Right lobe of liver (tissue), 6 donors: ENCODE results near the gene EPYC. TPM values are rescaled to one million over a fixed set of nuclear protein-coding genes. Genes with fewer than 3 reads are reported as not detected.

Experiments used
- ATAC-seq, 4 donors: fragments of 200-7000 bp; cut with Tn5 transposase; one replicate each; pipeline ENCODE4 v1.9.1; 2020; ENCODE audit warnings: mild to moderate bottlenecking in 4 of 4, moderate library complexity in 4 of 4
- DNase-seq, 3 donors: peaks; one replicate each; pipeline ENCODE4 v3.0.0-alpha.2; 2020
- H3K27ac ChIP-seq, 3 donors: fragments of 200-600 bp; one replicate each; pipeline ENCODE4 v1.8.0; 2022
- H3K27me3 ChIP-seq, 2 donors: fragments of 200-600 bp; one replicate each; pipeline ENCODE4 v1.8.0; 2022
- H3K36me3 ChIP-seq, 4 donors: fragments of 200-600 bp; sonication (generic) in 1 of 4; one replicate each; pipeline versions ENCODE4 v1.5.1 to v1.8.0; 2017 to 2022; ENCODE audit warnings: control low read depth in 1 of 4
- H3K4me1 ChIP-seq, 4 donors: fragments of 200-600 bp; sonication (generic) in 1 of 4; one replicate each; pipeline versions ENCODE4 v1.5.1 to v1.8.0; 2017 to 2022; ENCODE audit warnings: control low read depth in 1 of 4
- H3K4me3 ChIP-seq, 3 donors: fragments of 200-600 bp; one replicate each; pipeline ENCODE4 v1.8.0; 2022
- H3K9me3 ChIP-seq, 4 donors: fragments of 200-600 bp; sonication (generic) in 1 of 4; one replicate each; pipeline versions ENCODE4 v1.5.1 to v1.8.0; 2017 to 2022; ENCODE audit warnings: control low read depth in 1 of 4
- POLR2A ChIP-seq: fragments of 450-650 bp; IDR thresholded peaks from one replicate; pipeline ENCODE4 v1.6.1; 2017; ENCODE audit warnings: antibody characterized with exemption, mild to moderate bottlenecking
- WGBS: methylation state at CpG from one replicate; pipeline ENCODE4 v1.1.6; 2018; ENCODE audit warnings: low coverage, low lambda C conversion rate; ENCODE audit not compliant: insufficient coverage; ENCODE audit errors: missing lambda C conversion rate; 5-methylcytosine and 5-hydroxymethylcytosine counted together
- intact Hi-C, 2 donors: fragments of 100-400 bp; cut with DNase I; formaldehyde crosslinking; loops; one replicate each; pipeline versions ENCODE4 v1.11.2 to v1.14.1; 2022
- total RNA-seq, 6 experiments: library from RNA; depleted of rRNA in 2 of 6; stranded (reverse); fragments of >200 nt in 2 of 6; fragmentation: NEBNext Ultra II Directional in 3 of 6; extraction: Animal tissue kit (Norgen Biotek cat#: 25700) in 3 of 6; gene quantifications; one replicate each; pipeline versions ENCODE4 v1.1.0 to v1.2.4, GENCODE V29; 2016 to 2023
- TF ChIP-seq, protein P1 (sequence below), 4 donors: fragments of 200-600 bp in 3 of 4; fragments of 450-650 bp in 1 of 4; IDR thresholded peaks; one replicate each; pipeline versions ENCODE4 v1.5.1 to v1.8.0; 2016 to 2022; ENCODE audit warnings: antibody characterized with exemption in 4 of 4, mild to moderate bottlenecking in 2 of 4
- donor health status: DM: no; HTN: yes; CAD: no.
- donor health status: DM: no; HTN: no; CAD: no.
- donor health status: DM: no; HTN: no; CAD: no.
- donor health status: DM: no; HTN: yes; CAD: no.
- donor health status: DM: no; HTN: yes; CAD: no.

EPYC gene
- total RNA-seq, 6 experiments from 2014 or later: not detected

GRCh38 chr12:90999966-91000365 lies 4.8 kb downstream of the EPYC start:
- Histone ChIP-seq H3K27ac (no peak overlapping the region), H3K9me3 (no peaks in the 10 kb centered on the region), H3K36me3 (no peaks in the 10 kb centered on the region), H3K4me3 (no peak overlapping the region), H3K27me3 (no peaks in the 10 kb centered on the region), H3K4me1 (no peaks in the 10 kb centered on the region)
- no peak for TF ChIP-seq POLR2A
- TF ChIP-seq, protein P1, sequence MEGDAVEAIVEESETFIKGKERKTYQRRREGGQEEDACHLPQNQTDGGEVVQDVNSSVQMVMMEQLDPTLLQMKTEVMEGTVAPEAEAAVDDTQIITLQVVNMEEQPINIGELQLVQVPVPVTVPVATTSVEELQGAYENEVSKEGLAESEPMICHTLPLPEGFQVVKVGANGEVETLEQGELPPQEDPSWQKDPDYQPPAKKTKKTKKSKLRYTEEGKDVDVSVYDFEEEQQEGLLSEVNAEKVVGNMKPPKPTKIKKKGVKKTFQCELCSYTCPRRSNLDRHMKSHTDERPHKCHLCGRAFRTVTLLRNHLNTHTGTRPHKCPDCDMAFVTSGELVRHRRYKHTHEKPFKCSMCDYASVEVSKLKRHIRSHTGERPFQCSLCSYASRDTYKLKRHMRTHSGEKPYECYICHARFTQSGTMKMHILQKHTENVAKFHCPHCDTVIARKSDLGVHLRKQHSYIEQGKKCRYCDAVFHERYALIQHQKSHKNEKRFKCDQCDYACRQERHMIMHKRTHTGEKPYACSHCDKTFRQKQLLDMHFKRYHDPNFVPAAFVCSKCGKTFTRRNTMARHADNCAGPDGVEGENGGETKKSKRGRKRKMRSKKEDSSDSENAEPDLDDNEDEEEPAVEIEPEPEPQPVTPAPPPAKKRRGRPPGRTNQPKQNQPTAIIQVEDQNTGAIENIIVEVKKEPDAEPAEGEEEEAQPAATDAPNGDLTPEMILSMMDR (IDR thresholded peaks at IDR 0.05): no peak
- intact Hi-C loops: no loop called here
- no peak for ATAC-seq
- DNase-seq: no peak
- WGBS: 75% methylated on average over 2 of the region's 2 CpGs

- TF ChIP-seq, protein P1 (IDR thresholded peaks at IDR 0.05): no peak
- TF ChIP-seq POLR2A: no peak
- WGBS: 65% methylated on average over 2 of the region's 2 CpGs
Observed at GRCh38 chr12:90999527-90999926, 5.2 kb downstream of the EPYC start.

GRCh38 chr12:90995010-90995409 lies 9.8 kb downstream of the EPYC start:
- no peak for DNase-seq
- TF ChIP-seq, protein P1 (IDR thresholded peaks at IDR 0.05): no peak
- TF ChIP-seq POLR2A: no peak
- H3K27ac ChIP-seq: no peak overlapping the region
- intact Hi-C loops: no loop called here
- H3K36me3 ChIP-seq: no peaks in the 10 kb centered on the region
- 74% methylated on average over 2 of the region's 2 CpGs for WGBS
- no peak for ATAC-seq
- no peak overlapping the region for H3K4me3 ChIP-seq
- no peaks in the 10 kb centered on the region for H3K27me3 ChIP-seq
- H3K4me1 ChIP-seq: no peaks in the 10 kb centered on the region
- H3K9me3 ChIP-seq: no peaks in the 10 kb centered on the region

More at GRCh38 chr12:90999527-90999926, 5.2 kb downstream of the EPYC start:
- H3K4me3 ChIP-seq: no peak overlapping the region
- ATAC-seq (no peak), DNase-seq (no peak)
- no peak overlapping the region for H3K27ac ChIP-seq
- no peaks in the 10 kb centered on the region for H3K4me1 ChIP-seq
- no peaks in the 10 kb centered on the region for H3K27me3 ChIP-seq
- H3K36me3 ChIP-seq: no peaks in the 10 kb centered on the region
- intact Hi-C loops: no loop called here
- no peaks in the 10 kb centered on the region for H3K9me3 ChIP-seq

- H3K4me3 ChIP-seq: no peak overlapping the region
- intact Hi-C loops: no loop called here
- H3K27me3 ChIP-seq: no peaks in the 10 kb centered on the region
- H3K27ac ChIP-seq: no peak overlapping the region
- no peaks in the 10 kb centered on the region for H3K4me1 ChIP-seq
- no peak for ATAC-seq
- no peaks in the 10 kb centered on the region for H3K36me3 ChIP-seq
- DNase-seq: no peak
- 35% methylated on average over 3 of the region's 3 CpGs for WGBS
- no peaks in the 10 kb centered on the region for H3K9me3 ChIP-seq
- TF ChIP-seq POLR2A: no peak
- TF ChIP-seq, protein P1 (IDR thresholded peaks at IDR 0.05): no peak
Observed at GRCh38 chr12:90991952-90992465, 12.8 kb downstream of the EPYC start.

GRCh38 chr12:90990611-90991010 lies 14.2 kb downstream of the EPYC start:
- TF ChIP-seq, protein P1 (IDR thresholded peaks at IDR 0.05): no peak
- no peaks in the 10 kb centered on the region for H3K9me3 ChIP-seq
- ATAC-seq (no peak), DNase-seq (no peak)
- intact Hi-C loops: no loop called here
- no peak overlapping the region for H3K4me3 ChIP-seq
- no peak overlapping the region for H3K27ac ChIP-seq
- H3K36me3 ChIP-seq: no peaks in the 10 kb centered on the region
- no peaks in the 10 kb centered on the region for H3K4me1 ChIP-seq
- WGBS: 22% methylated on average over 3 of the region's 3 CpGs
- H3K27me3 ChIP-seq: no peaks in the 10 kb centered on the region
